Measurements from ENCODE around the gene CCNE1.
"Not testable (repeated sequence)": the region's sequence is repeated elsewhere in the genome, so short reads cannot be mapped to it uniquely, and the experiment has no call there.

Gene CCNE1

GRCh38 chr19:29798774-29799497 is 12.9 kb upstream of the CCNE1 start:
- TF ChIP-seq POLR2A (IDR thresholded peaks at IDR 0.05; ENCODE audit: low read depth, low read length) (no peak), TAF1 (IDR thresholded peaks at IDR 0.05; ENCODE audit: low read depth, low read length) (no peak), SPI1 (IDR thresholded peaks at IDR 0.05; ENCODE audit: low read depth, low read length) (no peak), POLR2AphosphoS5 (IDR thresholded peaks at IDR 0.05; ENCODE audit: low read depth, low read length) (no peak), POU2F2 (IDR thresholded peaks at IDR 0.05; ENCODE audit: low read depth, low read length) (no peak), PAX5 (IDR thresholded peaks at IDR 0.05; ENCODE audit: insufficient read depth, low read length, severe bottlenecking) (no peak)
- no peak for DNase-seq (ENCODE audit: insufficient read length, low spot score)
- no peak for FAIRE-seq

DNA sequence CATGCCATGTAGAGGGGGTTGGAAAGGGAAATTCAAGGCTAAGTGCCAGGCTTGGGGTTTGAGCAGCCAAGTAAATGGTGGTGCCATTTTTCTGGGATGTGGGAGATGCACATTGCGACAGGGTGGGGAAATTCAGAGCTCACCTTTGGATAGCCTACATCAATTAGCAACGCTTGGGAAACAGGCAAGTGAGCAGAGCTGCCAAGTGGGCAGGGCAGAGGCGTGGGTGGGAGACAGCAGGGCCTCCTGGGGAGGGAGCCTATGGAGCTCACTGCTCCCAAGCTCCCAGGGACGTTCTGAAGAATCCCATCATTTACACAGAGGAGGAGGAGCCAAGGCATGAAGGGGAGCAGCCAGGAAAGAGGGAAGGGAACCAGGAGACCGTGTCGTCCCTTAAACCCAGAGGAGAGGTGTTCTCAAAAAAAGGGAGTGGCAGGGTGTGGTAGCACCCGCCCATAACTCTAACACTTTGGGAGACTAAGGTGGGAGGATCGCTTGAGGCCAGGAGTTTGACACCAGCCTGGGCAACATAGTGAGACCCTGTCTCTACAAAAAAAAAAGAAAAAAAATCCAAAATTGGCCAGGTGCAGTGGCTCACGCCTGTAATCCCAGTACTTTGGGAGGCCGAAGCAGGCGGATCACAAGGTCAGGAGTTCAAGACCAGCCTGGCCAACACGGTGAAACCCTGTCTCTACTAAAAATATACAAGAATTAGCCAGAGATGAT is 11.5 kb upstream of the CCNE1 start:
- no peak for FAIRE-seq
- DNase-seq (ENCODE audit: insufficient read length, low spot score) = no peak
- TF ChIP-seq TAF1 (IDR thresholded peaks at IDR 0.05; ENCODE audit: low read depth, low read length) = no peak
- TF ChIP-seq POU2F2 (IDR thresholded peaks at IDR 0.05; ENCODE audit: low read depth, low read length) = no peak
- TF ChIP-seq POLR2A (IDR thresholded peaks at IDR 0.05; ENCODE audit: low read depth, low read length) = no peak

DNA sequence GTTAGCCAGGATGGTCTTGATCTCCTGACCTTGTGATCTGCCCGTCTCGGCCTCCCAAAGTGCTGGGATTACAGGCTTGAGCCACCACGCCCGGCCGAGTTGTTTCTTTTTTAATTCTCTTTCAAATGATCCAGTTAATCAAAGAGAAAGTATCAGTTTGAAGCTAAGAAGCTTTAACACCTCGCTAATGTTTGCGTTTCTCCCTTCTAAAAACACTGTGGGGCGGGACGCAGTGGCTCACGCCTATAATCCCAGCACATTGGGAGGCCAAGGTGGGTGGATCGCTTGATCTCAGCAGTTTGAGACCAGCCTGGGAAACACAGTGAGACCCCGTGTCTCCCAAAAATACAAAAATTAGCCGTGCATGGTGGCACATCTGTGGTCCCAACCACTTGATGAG is 7.8 kb upstream of the CCNE1 start:
- FAIRE-seq; DNase-seq (ENCODE audit: insufficient read length, low spot score): not testable (repeated sequence)

GRCh38 chr19:29804493-29804892 is 7.3 kb upstream of the CCNE1 start:
- FAIRE-seq (no peak), DNase-seq (ENCODE audit: insufficient read length, low spot score) (no peak)
- TF ChIP-seq TAF1 (IDR thresholded peaks at IDR 0.05; ENCODE audit: low read depth, low read length) (no peak), PAX5 (IDR thresholded peaks at IDR 0.05; ENCODE audit: insufficient read depth, low read length, severe bottlenecking) (no peak), POLR2AphosphoS5 (IDR thresholded peaks at IDR 0.05; ENCODE audit: low read depth, low read length) (no peak), POU2F2 (IDR thresholded peaks at IDR 0.05; ENCODE audit: low read depth, low read length) (no peak), SPI1 (IDR thresholded peaks at IDR 0.05; ENCODE audit: low read depth, low read length) (no peak), POLR2A (IDR thresholded peaks at IDR 0.05; ENCODE audit: low read depth, low read length) (no peak)

- no peak for DNase-seq (ENCODE audit: insufficient read length, low spot score)
- no peak for TF ChIP-seq SPI1 (IDR thresholded peaks at IDR 0.05; ENCODE audit: low read depth, low read length)
- no peak for TF ChIP-seq POLR2A (IDR thresholded peaks at IDR 0.05; ENCODE audit: low read depth, low read length)
- TF ChIP-seq TAF1 (IDR thresholded peaks at IDR 0.05; ENCODE audit: low read depth, low read length) = no peak
- no peak for TF ChIP-seq POLR2AphosphoS5 (IDR thresholded peaks at IDR 0.05; ENCODE audit: low read depth, low read length)
- no peak for TF ChIP-seq PAX5 (IDR thresholded peaks at IDR 0.05; ENCODE audit: insufficient read depth, low read length, severe bottlenecking)
- TF ChIP-seq POU2F2 (IDR thresholded peaks at IDR 0.05; ENCODE audit: low read depth, low read length) = no peak
- no peak for FAIRE-seq
These were observed 6.5 kb upstream of the CCNE1 start for GRCh38 chr19:29805031-29805965.

DNA sequence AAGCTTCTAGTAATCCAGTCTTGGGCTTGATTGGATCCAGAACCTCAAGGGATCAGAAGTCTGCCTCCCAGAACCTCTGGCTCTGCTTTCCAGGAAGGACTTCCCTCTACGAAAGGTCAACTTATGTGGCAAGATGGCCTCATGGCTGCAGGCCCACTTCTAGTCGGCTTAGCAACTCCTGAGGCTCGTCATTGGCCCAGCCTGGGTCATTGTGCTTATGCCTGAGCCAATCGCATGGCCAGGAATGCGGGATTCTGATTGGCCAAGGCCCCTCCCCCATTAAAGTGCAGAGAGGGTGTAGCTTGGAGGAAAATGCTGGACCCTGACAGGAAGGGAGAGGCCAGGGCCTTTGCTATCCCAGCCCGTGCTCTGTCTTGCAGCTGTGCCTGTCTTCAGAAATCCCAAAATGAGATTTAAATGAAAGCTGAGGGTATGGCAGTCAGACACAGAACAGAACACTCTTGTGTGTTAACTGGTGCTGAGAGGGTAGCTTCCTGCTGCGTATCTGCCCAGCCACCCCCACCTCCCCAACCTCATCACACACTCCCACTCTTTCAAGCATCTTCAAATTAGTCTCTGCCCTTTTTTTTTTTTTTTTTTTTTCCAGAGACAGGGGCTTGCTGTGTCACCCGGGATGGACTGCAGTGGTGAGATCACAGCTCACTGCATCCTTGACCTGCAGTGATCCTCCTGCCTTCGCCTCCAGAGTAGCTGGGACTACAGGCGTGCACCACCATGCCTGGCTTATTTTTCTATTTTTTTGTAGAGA is 5.5 kb upstream of the CCNE1 start:
- DNase-seq (ENCODE audit: insufficient read length, low spot score) (no peak), FAIRE-seq (no peak)
- no peak for TF ChIP-seq SPI1 (IDR thresholded peaks at IDR 0.05; ENCODE audit: low read depth, low read length)
- no peak for TF ChIP-seq POLR2A (IDR thresholded peaks at IDR 0.05; ENCODE audit: low read depth, low read length)
- no peak for TF ChIP-seq TAF1 (IDR thresholded peaks at IDR 0.05; ENCODE audit: low read depth, low read length)
- no peak for TF ChIP-seq PAX5 (IDR thresholded peaks at IDR 0.05; ENCODE audit: insufficient read depth, low read length, severe bottlenecking)
- TF ChIP-seq POLR2AphosphoS5 (IDR thresholded peaks at IDR 0.05; ENCODE audit: low read depth, low read length) = no peak
- no peak for TF ChIP-seq POU2F2 (IDR thresholded peaks at IDR 0.05; ENCODE audit: low read depth, low read length)

GRCh38 chr19:29807178-29807577 is 4.6 kb upstream of the CCNE1 start:
- FAIRE-seq = no peak
- TF ChIP-seq SPI1 (IDR thresholded peaks at IDR 0.05; ENCODE audit: low read depth, low read length) (no peak), POU2F2 (IDR thresholded peaks at IDR 0.05; ENCODE audit: low read depth, low read length) (no peak), TAF1 (IDR thresholded peaks at IDR 0.05; ENCODE audit: low read depth, low read length) (no peak), PAX5 (IDR thresholded peaks at IDR 0.05; ENCODE audit: insufficient read depth, low read length, severe bottlenecking) (no peak)
- no peak for DNase-seq (ENCODE audit: insufficient read length, low spot score)

DNA sequence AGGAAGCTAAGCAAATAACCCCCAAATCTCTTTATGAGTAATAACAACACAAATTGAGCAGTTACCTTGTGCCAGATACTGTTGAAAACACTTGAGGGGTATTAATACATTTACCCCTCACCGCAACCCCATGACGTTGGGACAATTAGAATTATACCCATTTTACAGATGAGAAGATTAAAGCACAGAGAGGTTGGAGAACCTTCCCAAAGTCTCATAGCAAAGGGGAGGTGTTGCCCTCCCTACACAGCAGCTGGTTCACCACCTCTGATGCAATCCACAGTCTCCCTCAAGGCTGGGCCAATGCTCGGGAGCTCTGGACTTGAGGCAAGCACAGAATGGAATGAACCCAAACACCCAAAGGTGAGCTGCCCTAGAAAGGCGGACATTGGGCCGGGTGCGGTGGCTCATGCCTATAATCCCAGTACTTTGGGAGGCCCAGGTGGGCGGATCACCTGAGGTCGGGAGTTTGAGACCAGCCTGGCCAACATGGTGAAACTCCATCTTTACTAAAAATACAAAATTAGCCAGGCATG is 3.9 kb upstream of the CCNE1 start:
- TF ChIP-seq PAX5 (IDR thresholded peaks at IDR 0.05; ENCODE audit: insufficient read depth, low read length, severe bottlenecking) = no peak
- no peak for TF ChIP-seq POLR2AphosphoS5 (IDR thresholded peaks at IDR 0.05; ENCODE audit: low read depth, low read length)
- no peak for TF ChIP-seq SPI1 (IDR thresholded peaks at IDR 0.05; ENCODE audit: low read depth, low read length)
- no peak for TF ChIP-seq POU2F2 (IDR thresholded peaks at IDR 0.05; ENCODE audit: low read depth, low read length)
- TF ChIP-seq POLR2A (IDR thresholded peaks at IDR 0.05; ENCODE audit: low read depth, low read length) = no peak
- no peak for TF ChIP-seq TAF1 (IDR thresholded peaks at IDR 0.05; ENCODE audit: low read depth, low read length)
- FAIRE-seq = no peak
- DNase-seq (ENCODE audit: insufficient read length, low spot score) = no peak

Measured in GM12891 (cell line).